Right atrium auricular region (tissue), 2 donors: ENCODE results near the gene AOX1. TPM values are rescaled to one million over a fixed set of nuclear protein-coding genes. Genes with fewer than 3 reads are reported as not detected.

Experiments
- DNase-seq: peaks from one replicate; pipeline ENCODE4 v3.0.0-alpha.2; 2019; ENCODE audit warnings: low spot score
- H3K27ac ChIP-seq, 2 donors: fragments of 200-600 bp; sonication (generic); 1 replicate in 1 of 2; 2 replicates in 1 of 2; pipeline ENCODE4 v1.5.1; 2016 to 2019
- H3K27me3 ChIP-seq, 2 donors: fragments of 200-600 bp; sonication (generic); one replicate each; pipeline versions ENCODE4 v1.5.1 to v1.6.0; 2017 to 2019
- H3K36me3 ChIP-seq: fragments of 200-600 bp; sonication (generic); one replicate; pipeline ENCODE4 v1.5.1; 2016
- H3K4me1 ChIP-seq, 2 donors: fragments of 200-600 bp; sonication (generic); one replicate each; pipeline versions ENCODE4 v1.5.1 to v1.6.0; 2017 to 2019
- H3K4me3 ChIP-seq, 2 donors: fragments of 200-600 bp; sonication (generic); 1 replicate in 1 of 2; 2 replicates in 1 of 2; pipeline ENCODE4 v1.5.1; 2017 to 2019; ENCODE audit warnings: mild to moderate bottlenecking in 1 of 2, moderate library complexity in 1 of 2
- H3K9me3 ChIP-seq, 2 donors: fragments of 200-600 bp; sonication (generic); one replicate each; pipeline ENCODE4 v1.5.1; 2019
- CTCF ChIP-seq, 2 donors: fragments of 200-600 bp; sonication (generic); IDR thresholded peaks; one replicate each; pipeline ENCODE4 v1.5.1; 2019; ENCODE audit warnings: antibody characterized with exemption in 2 of 2
- total RNA-seq, 2 donors: library from RNA; depleted of rRNA; stranded (reverse); fragments of >200 nt; gene quantifications; one replicate each; pipeline ENCODE4 v1.1.0, GENCODE V29; 2016

The AOX1 gene
- total RNA-seq, 2 donors from 2014 or later, result 12.2 to 48.2 TPM

GRCh38 chr2:200577027-200577426, 8.8 kb upstream of the AOX1 start:
- Histone ChIP-seq H3K9me3 (no peaks in the 10 kb centered on the region), H3K4me3 (no peak overlapping the region), H3K27ac (no peak overlapping the region), H3K27me3 (no peaks in the 10 kb centered on the region), H3K4me1 (no peaks in the 10 kb centered on the region), H3K36me3 (no peaks in the 10 kb centered on the region)
- no peak for DNase-seq
- no peak for TF ChIP-seq CTCF (IDR thresholded peaks at IDR 0.05)

DNA sequence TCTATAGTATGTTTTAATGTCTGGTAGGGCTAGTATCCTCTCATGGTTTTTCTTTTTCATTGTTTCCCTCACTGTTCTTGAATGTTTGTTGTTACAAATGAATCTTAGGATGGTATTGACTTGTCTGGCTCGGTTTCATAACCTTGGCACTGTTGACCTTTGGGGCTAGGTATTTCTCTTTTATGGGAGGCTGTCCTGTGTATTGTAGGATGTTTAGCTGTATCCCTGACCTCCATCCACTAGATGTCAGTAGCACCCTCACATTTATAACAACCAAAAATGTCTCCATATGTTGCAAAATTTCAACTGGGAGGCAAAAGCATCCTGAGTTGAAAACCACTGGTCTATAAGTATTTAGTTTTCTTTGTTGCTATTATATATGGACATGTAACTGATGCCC, 7.0 kb upstream of the AOX1 start:
- Histone ChIP-seq H3K4me3 (no peak overlapping the region), H3K27ac (no peak overlapping the region)

GRCh38 chr2:200584639-200585038, 1.2 kb upstream of the AOX1 start:
- Histone ChIP-seq H3K36me3 (no peaks in the 10 kb centered on the region), H3K27ac (no peak overlapping the region), H3K27me3 (no peaks in the 10 kb centered on the region), H3K4me1 (peaks cover 0 to 9% of the 10 kb centered on the region in 2 donors), H3K9me3 (no peaks in the 10 kb centered on the region), H3K4me3 (no peak overlapping the region)
- no peak for DNase-seq
- TF ChIP-seq CTCF (IDR thresholded peaks at IDR 0.05), result no peak

More for the DNA sequence above, 7.0 kb upstream of the AOX1 start:
- no peaks in the 10 kb centered on the region for H3K36me3 ChIP-seq
- H3K9me3 ChIP-seq, result no peaks in the 10 kb centered on the region
- no peak for DNase-seq
- no peaks in the 10 kb centered on the region for H3K4me1 ChIP-seq
- H3K27me3 ChIP-seq, result no peaks in the 10 kb centered on the region
- peak in 1 of 2 donors; percentile 52 for TF ChIP-seq CTCF (IDR thresholded peaks at IDR 0.05)

DNA sequence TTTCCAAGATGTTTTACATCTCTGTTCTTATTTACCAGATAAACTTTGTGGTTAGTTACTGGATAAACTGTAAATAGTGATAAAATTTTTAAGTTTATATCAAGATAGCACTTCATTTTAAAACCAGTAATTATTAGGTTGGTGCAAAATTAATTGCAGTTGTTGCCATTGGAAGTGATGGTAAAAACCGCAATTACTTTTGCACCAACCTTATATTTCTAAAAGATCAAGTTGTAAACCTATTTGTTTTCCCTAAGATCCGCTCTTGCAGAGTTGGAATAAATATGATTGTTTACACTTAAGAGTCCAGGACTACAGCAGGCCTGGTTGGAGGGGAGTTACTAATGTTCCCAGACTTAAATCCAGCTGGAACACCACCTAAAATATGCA, 479 bp upstream of the AOX1 start:
- H3K27me3 ChIP-seq, result no peaks in the 10 kb centered on the region
- H3K27ac ChIP-seq, result no peak overlapping the region
- H3K4me3 ChIP-seq, result peak overlapping the region; percentile 30 to 59
- TF ChIP-seq CTCF (IDR thresholded peaks at IDR 0.05), result no peak
- H3K36me3 ChIP-seq, result no peaks in the 10 kb centered on the region
- H3K4me1 ChIP-seq, result peaks cover 0 to 9% of the 10 kb centered on the region in 2 donors
- no peaks in the 10 kb centered on the region for H3K9me3 ChIP-seq
- no peak for DNase-seq

DNA sequence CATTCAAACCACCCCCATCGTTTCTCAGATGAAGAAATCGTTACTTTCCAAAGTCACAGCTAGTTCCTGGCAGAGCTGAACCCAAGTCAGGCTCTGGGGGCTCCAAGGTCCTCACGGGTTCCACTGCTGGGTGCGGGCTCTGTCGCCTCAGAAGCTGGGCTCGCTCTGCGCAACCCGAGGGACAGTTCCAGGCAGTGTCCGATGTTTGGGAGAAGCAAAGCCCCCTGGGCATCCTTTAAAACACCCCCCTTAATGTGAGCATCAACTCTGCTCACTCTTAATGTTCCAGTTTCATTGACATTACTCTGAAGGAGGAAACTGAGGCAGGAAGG, 796 bp downstream of the AOX1 start:
- no peaks in the 10 kb centered on the region for H3K36me3 ChIP-seq
- no peaks in the 10 kb centered on the region for H3K9me3 ChIP-seq
- H3K27ac ChIP-seq, result peak overlapping the region in 1 of 2 donors; percentile 36
- peak overlapping the region; percentile 30 to 59 for H3K4me3 ChIP-seq
- TF ChIP-seq CTCF (IDR thresholded peaks at IDR 0.05), result no peak
- no peaks in the 10 kb centered on the region for H3K27me3 ChIP-seq
- no peak for DNase-seq
- peaks cover 0 to 9% of the 10 kb centered on the region in 2 donors for H3K4me1 ChIP-seq

- DNase-seq, result no peak
- TF ChIP-seq CTCF (IDR thresholded peaks at IDR 0.05), result no peak
- Histone ChIP-seq H3K27me3 (no peaks in the 10 kb centered on the region), H3K36me3 (no peaks in the 10 kb centered on the region), H3K4me3 (no peak overlapping the region), H3K27ac (peak overlapping the region in 1 of 2 donors; percentile 36), H3K9me3 (no peaks in the 10 kb centered on the region), H3K4me1 (peaks cover 0 to 9% of the 10 kb centered on the region in 2 donors)
These were observed 1.3 kb downstream of the AOX1 start for GRCh38 chr2:200587007-200587616.
